ENCODE data around the gene ATP9A. TPM values are rescaled to one million over a fixed set of nuclear protein-coding genes. Genes with fewer than 3 reads are reported as not detected.
A peak's percentile ranks its signal among the peaks of the same experiment; 100 is the strongest.

Gene ATP9A
- polyA plus RNA-seq, 1 of the 3 experiments (the other 2 are of a cell fraction) = 11.0 TPM

DNA sequence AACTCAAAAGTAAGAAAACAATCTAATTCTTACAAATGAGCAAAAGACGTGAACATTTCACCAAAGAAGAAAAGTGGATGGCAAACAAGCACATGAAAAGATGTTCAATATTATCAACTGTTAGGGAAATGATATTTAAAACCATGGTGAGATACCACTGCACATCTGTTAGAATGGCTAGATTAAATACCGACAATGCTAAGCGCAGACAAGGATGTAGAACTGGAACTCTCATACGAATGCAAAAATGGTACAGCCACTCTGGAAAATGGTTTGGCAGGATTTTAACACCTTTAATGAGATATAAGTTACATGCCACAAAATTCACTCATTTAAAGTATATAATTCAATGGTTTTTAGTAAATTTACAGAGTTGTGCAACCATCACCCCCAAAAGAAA is 181.0 kb downstream of the ATP9A start (continued):
- TF ChIP-seq, protein P1, sequence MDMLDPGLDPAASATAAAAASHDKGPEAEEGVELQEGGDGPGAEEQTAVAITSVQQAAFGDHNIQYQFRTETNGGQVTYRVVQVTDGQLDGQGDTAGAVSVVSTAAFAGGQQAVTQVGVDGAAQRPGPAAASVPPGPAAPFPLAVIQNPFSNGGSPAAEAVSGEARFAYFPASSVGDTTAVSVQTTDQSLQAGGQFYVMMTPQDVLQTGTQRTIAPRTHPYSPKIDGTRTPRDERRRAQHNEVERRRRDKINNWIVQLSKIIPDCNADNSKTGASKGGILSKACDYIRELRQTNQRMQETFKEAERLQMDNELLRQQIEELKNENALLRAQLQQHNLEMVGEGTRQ (IDR thresholded peaks at IDR 0.05; ENCODE audit: borderline replicate concordance, low read depth, low read length) = no peak
- TF ChIP-seq SMC3 (IDR thresholded peaks at IDR 0.05; ENCODE audit: low read depth, low read length) (no peak), EZH2phosphoT487 (IDR thresholded peaks at IDR 0.05; ENCODE audit: borderline replicate concordance, low read depth) (no peak), POLR2AphosphoS5 (IDR thresholded peaks at IDR 0.05; ENCODE audit: low read depth, low read length) (no peak), EP300 (IDR thresholded peaks at IDR 0.05; ENCODE audit: borderline replicate concordance in 1 of 2, low read depth in 1 of 2, low read length in 1 of 2) (no peak)

DNA sequence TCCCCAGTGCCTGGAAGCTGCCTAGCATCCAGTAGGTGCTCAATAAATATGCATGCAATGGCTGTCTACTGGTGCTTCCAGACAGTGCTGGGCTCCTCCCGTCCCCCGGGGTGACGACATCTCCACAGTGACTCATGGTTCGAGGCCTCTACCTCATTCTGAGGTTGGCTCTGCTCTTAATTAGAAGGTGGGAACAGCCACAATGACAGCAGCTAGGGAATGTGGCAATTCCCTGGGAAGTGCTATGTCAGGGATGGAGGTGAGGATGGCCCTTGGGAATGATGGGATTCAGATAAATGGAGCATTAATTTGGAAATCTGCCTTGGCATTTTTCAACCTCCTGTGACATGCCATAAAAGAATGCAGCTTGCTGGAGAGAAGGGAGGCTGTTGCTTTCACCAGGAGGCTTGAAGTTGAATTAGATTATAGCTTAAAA is 182.2 kb downstream of the ATP9A start:
- Histone ChIP-seq H4K20me1 (ENCODE audit: insufficient read depth) (no peaks in the 10 kb centered on the region), H3K4me2 (no peak overlapping the region), H3K4me3 (ENCODE audit: low read depth in 2 of 2, low read length in 1 of 2) (no peak overlapping the region), H3K27me3 (ENCODE audit: insufficient read depth) (no peaks in the 10 kb centered on the region), H3K4me1 (ENCODE audit: control insufficient read depth in 1 of 2, insufficient read depth in 2 of 2, low read depth in 1 of 2, low read length in 1 of 2) (peaks cover 0 to 3% of the 10 kb centered on the region in 2 experiments; a peak in 1 of 4 replicates), H3K9me3 (no peaks in the 10 kb centered on the region), H3K36me3 (replicated peaks in 1 of 2; ENCODE audit: control insufficient read depth in 1 of 2, insufficient read depth in 2 of 2, low read length in 1 of 2) (no peaks in the 10 kb centered on the region), H3F3A (replicated peaks; ENCODE audit: insufficient read depth) (peaks cover 16% of the 10 kb centered on the region), H3K79me2 (ENCODE audit: insufficient read depth) (no peaks in the 10 kb centered on the region), H3K9ac (no peak overlapping the region; the same call in 1 of the 2 replicates), H2AFZ (ENCODE audit: low read depth) (no peak overlapping the region; the same call in 1 of the 2 replicates), H3K9me2 (no peaks in the 10 kb centered on the region), H3K27ac (ENCODE audit: low read depth in 2 of 2, low read length in 1 of 2) (peak overlapping the region in 1 of 2 experiments; percentile 85; a peak in 2 of 4 replicates)
- 9% methylated on average over 4 of the region's 4 CpGs for WGBS (ENCODE audit: low lambda C conversion rate)
- TF ChIP-seq TCF12 (IDR thresholded peaks at IDR 0.05) (peak; percentile 74), FOXM1 (IDR thresholded peaks at IDR 0.05; ENCODE audit: low read depth) (no peak), FOSL2 (IDR thresholded peaks at IDR 0.05; ENCODE audit: borderline replicate concordance, low read depth) (peak; percentile 69), JUND (IDR thresholded peaks at IDR 0.05) (peak; percentile 68), GATA2 (CRISPR knock-in tag; IDR thresholded peaks at IDR 0.05) (no peak), NFIC (IDR thresholded peaks at IDR 0.05; ENCODE audit: borderline replicate concordance) (peak; percentile 53)
- TF ChIP-seq, protein P2, sequence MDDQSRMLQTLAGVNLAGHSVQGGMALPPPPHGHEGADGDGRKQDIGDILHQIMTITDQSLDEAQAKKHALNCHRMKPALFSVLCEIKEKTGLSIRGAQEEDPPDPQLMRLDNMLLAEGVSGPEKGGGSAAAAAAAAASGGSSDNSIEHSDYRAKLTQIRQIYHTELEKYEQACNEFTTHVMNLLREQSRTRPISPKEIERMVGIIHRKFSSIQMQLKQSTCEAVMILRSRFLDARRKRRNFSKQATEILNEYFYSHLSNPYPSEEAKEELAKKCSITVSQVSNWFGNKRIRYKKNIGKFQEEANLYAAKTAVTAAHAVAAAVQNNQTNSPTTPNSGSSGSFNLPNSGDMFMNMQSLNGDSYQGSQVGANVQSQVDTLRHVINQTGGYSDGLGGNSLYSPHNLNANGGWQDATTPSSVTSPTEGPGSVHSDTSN (IDR thresholded peaks at IDR 0.05) = peak; percentile 69
- TF ChIP-seq, protein P3, sequence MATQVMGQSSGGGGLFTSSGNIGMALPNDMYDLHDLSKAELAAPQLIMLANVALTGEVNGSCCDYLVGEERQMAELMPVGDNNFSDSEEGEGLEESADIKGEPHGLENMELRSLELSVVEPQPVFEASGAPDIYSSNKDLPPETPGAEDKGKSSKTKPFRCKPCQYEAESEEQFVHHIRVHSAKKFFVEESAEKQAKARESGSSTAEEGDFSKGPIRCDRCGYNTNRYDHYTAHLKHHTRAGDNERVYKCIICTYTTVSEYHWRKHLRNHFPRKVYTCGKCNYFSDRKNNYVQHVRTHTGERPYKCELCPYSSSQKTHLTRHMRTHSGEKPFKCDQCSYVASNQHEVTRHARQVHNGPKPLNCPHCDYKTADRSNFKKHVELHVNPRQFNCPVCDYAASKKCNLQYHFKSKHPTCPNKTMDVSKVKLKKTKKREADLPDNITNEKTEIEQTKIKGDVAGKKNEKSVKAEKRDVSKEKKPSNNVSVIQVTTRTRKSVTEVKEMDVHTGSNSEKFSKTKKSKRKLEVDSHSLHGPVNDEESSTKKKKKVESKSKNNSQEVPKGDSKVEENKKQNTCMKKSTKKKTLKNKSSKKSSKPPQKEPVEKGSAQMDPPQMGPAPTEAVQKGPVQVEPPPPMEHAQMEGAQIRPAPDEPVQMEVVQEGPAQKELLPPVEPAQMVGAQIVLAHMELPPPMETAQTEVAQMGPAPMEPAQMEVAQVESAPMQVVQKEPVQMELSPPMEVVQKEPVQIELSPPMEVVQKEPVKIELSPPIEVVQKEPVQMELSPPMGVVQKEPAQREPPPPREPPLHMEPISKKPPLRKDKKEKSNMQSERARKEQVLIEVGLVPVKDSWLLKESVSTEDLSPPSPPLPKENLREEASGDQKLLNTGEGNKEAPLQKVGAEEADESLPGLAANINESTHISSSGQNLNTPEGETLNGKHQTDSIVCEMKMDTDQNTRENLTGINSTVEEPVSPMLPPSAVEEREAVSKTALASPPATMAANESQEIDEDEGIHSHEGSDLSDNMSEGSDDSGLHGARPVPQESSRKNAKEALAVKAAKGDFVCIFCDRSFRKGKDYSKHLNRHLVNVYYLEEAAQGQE (IDR thresholded peaks at IDR 0.05; ENCODE audit: low read depth, low read length) = peak; percentile 78
- no peak for DNase-seq
- POLR2A ChIA-PET = no interaction called here
- CTCF ChIA-PET = interaction anchor here (1.3 to 3.1 kb wide), 5 partner anchors 9 to 598 kb away, joined by 4 to 10 read pairs (median 6); no protein-coding TSS in a partner anchor
